HFF-Myc (cell line): ENCODE measurements around the gene TMPRSS11A.
A peak's percentile ranks its signal among the peaks of the same experiment; 100 is the strongest.

Source experiments
- DNase-seq: peaks from one replicate; pipeline ENCODE4 v3.0.0-alpha.2; 2011; ENCODE audit warnings: low read depth; ENCODE audit errors: extremely low read depth
- H3K4me3 ChIP-seq: replicated peaks from 2 replicates; pipeline ENCODE4 v1.5.1; 2011; ENCODE audit warnings: low read depth, mild to moderate bottlenecking, control low read depth, low read length
- CTCF ChIP-seq: IDR thresholded peaks from 2 replicates; pipeline ENCODE4 v1.5.1; 2012; ENCODE audit warnings: mild to moderate bottlenecking, low read depth, low read length, control low read depth; ENCODE audit errors: missing control alignments

The TMPRSS11A gene

GRCh38 chr4:67926485-67926884 is 36.8 kb downstream of the TMPRSS11A start:
- no peak for TF ChIP-seq CTCF
- DNase-seq, result no peak
- H3K4me3 ChIP-seq, result no peak overlapping the region

- TF ChIP-seq CTCF, result no peak
- peak; percentile 88 for DNase-seq
- H3K4me3 ChIP-seq, result no peak overlapping the region
Measured at GRCh38 chr4:67922697-67923096, 40.6 kb downstream of the TMPRSS11A start.

- no peak for DNase-seq
- no peak overlapping the region for H3K4me3 ChIP-seq
- TF ChIP-seq CTCF, result peak; percentile 57
Measured at GRCh38 chr4:67918428-67918827, 44.9 kb downstream of the TMPRSS11A start.

- no peak for TF ChIP-seq CTCF
- H3K4me3 ChIP-seq, result no peak overlapping the region
Measured at GRCh38 chr4:67915400-67915966, 47.8 kb downstream of the TMPRSS11A start.

GRCh38 chr4:67912080-67912479 is 51.2 kb downstream of the TMPRSS11A start:
- H3K4me3 ChIP-seq, result no peak overlapping the region
- DNase-seq, result no peak
- TF ChIP-seq CTCF, result no peak

More at GRCh38 chr4:67915400-67915966, 47.8 kb downstream of the TMPRSS11A start:
- no peak for DNase-seq

- DNase-seq, result no peak
- no peak for TF ChIP-seq CTCF
- H3K4me3 ChIP-seq, result no peak overlapping the region
Measured at GRCh38 chr4:67911638-67912037, 51.7 kb downstream of the TMPRSS11A start.

- DNase-seq, result no peak
- no peak for TF ChIP-seq CTCF
- H3K4me3 ChIP-seq, result no peak overlapping the region
Measured at GRCh38 chr4:67911141-67911540, 52.2 kb downstream of the TMPRSS11A start.
